H9 (cell line): ENCODE measurements around the gene F2RL3. TPM values are rescaled to one million over a fixed set of nuclear protein-coding genes. Genes with fewer than 3 reads are reported as not detected.

Source experiments
- DNase-seq: peaks from one replicate; pipeline ENCODE4 v3.0.0-alpha.2; 2017
- H2AFZ ChIP-seq: one replicate; pipeline ENCODE4 v1.6.1; 2013; ENCODE audit warnings: mild to moderate bottlenecking, low read length, control low read depth, moderate library complexity
- H2AK5ac ChIP-seq: 2 replicates; pipeline ENCODE4 v1.6.1; 2013; ENCODE audit warnings: low read length, control low read depth, mixed read lengths; ENCODE audit not compliant: insufficient read length
- H2BK120ac ChIP-seq: one replicate; pipeline ENCODE4 v1.6.1; 2013; ENCODE audit warnings: low read depth, mild to moderate bottlenecking, low read length, control low read depth, inconsistent platforms; ENCODE audit not compliant: poor library complexity, severe bottlenecking
- H2BK12ac ChIP-seq: 2 replicates; pipeline ENCODE4 v1.6.1; 2013; ENCODE audit warnings: low read length, control low read depth, mixed read lengths, low read depth; ENCODE audit not compliant: insufficient read length
- H2BK15ac ChIP-seq: 2 replicates; pipeline ENCODE4 v1.6.1; 2013; ENCODE audit warnings: low read depth, low read length, control low read depth
- H2BK20ac ChIP-seq: one replicate; pipeline ENCODE4 v1.6.1; 2013; ENCODE audit warnings: low read depth, mild to moderate bottlenecking, low read length, control low read depth, inconsistent platforms; ENCODE audit not compliant: poor library complexity, severe bottlenecking
- H2BK5ac ChIP-seq: 2 replicates; pipeline ENCODE4 v1.6.1; 2013; ENCODE audit warnings: low read length, control low read depth, mixed read lengths; ENCODE audit not compliant: insufficient read length
- H3K14ac ChIP-seq: 2 replicates; pipeline ENCODE4 v1.6.1; 2013; ENCODE audit warnings: low read length, control low read depth; ENCODE audit not compliant: insufficient read depth
- H3K18ac ChIP-seq: 2 replicates; pipeline ENCODE4 v1.6.1; 2013; ENCODE audit warnings: low read depth, mild to moderate bottlenecking, mixed read lengths, low read length, control low read depth; ENCODE audit not compliant: insufficient read length
- H3K23ac ChIP-seq: 2 replicates; pipeline ENCODE4 v1.6.1; 2013; ENCODE audit warnings: low read length, control low read depth, mixed read lengths, low read depth; ENCODE audit not compliant: insufficient read length
- H3K23me2 ChIP-seq: 2 replicates; pipeline ENCODE4 v1.6.1; 2013; ENCODE audit warnings: low read depth, mild to moderate bottlenecking, mixed read lengths, low read length, control low read depth; ENCODE audit not compliant: insufficient read length, poor library complexity, severe bottlenecking
- H3K27ac ChIP-seq: 2 replicates; pipeline ENCODE4 v1.5.1; 2013; ENCODE audit warnings: low read length, control low read depth, mixed read lengths, low read depth; ENCODE audit not compliant: insufficient read length
- H3K27me3 ChIP-seq: 2 replicates; pipeline ENCODE4 v1.6.1; 2013; ENCODE audit warnings: low read length, control low read depth, inconsistent platforms; ENCODE audit not compliant: insufficient read depth
- H3K4ac ChIP-seq: 2 replicates; pipeline ENCODE4 v1.6.1; 2013; ENCODE audit warnings: low read depth, mild to moderate bottlenecking, control low read depth, inconsistent platforms, low read length, moderate library complexity
- H3K4me1 ChIP-seq: 2 replicates; pipeline ENCODE4 v1.6.1; 2013; ENCODE audit warnings: low read length, control low read depth, inconsistent platforms; ENCODE audit not compliant: insufficient read depth
- H3K4me2 ChIP-seq: 2 replicates; pipeline ENCODE4 v1.6.1; 2013; ENCODE audit warnings: low read length, control low read depth, mixed read lengths; ENCODE audit not compliant: insufficient read length, insufficient read depth
- H3K56ac ChIP-seq: 2 replicates; pipeline ENCODE4 v1.6.1; 2013; ENCODE audit warnings: low read depth, mild to moderate bottlenecking, mixed read lengths, low read length, control low read depth; ENCODE audit not compliant: insufficient read length
- H3K79me1 ChIP-seq: 2 replicates; pipeline ENCODE4 v1.6.1; 2013; ENCODE audit warnings: low read depth, mild to moderate bottlenecking, moderate library complexity, low read length, control low read depth, inconsistent platforms; ENCODE audit not compliant: insufficient read depth, poor library complexity, severe bottlenecking
- H3K79me2 ChIP-seq: 2 replicates; pipeline ENCODE4 v1.6.1; 2013; ENCODE audit warnings: low read length, control low read depth, inconsistent platforms; ENCODE audit not compliant: insufficient read depth
- H3K9ac ChIP-seq: 2 replicates; pipeline ENCODE4 v1.6.1; 2013; ENCODE audit warnings: low read length, control low read depth, mixed read lengths; ENCODE audit not compliant: insufficient read length; ENCODE audit errors: extremely low read depth
- H3K9me3 ChIP-seq: one replicate; pipeline ENCODE4 v1.6.1; 2013; ENCODE audit warnings: low read depth, low read length, inconsistent platforms; ENCODE audit not compliant: control insufficient read depth
- H3T11ph ChIP-seq: one replicate; pipeline ENCODE4 v1.6.1; 2013; ENCODE audit warnings: mild to moderate bottlenecking, low read length, control low read depth, inconsistent platforms
- H4K20me1 ChIP-seq: one replicate; pipeline ENCODE4 v1.6.1; 2013; ENCODE audit not compliant: control insufficient read depth, insufficient read length, insufficient read depth
- H4K5ac ChIP-seq: 2 replicates; pipeline ENCODE4 v1.6.1; 2013; ENCODE audit warnings: low read depth, mild to moderate bottlenecking, mixed read lengths, low read length, control low read depth; ENCODE audit not compliant: insufficient read length
- H4K8ac ChIP-seq: replicated peaks from 2 replicates; pipeline ENCODE4 v1.6.1; 2013; ENCODE audit warnings: low read length, control low read depth, mixed read lengths, low read depth; ENCODE audit not compliant: insufficient read length
- H4K91ac ChIP-seq: 2 replicates; pipeline ENCODE4 v1.6.1; 2013; ENCODE audit warnings: low read depth, mild to moderate bottlenecking, moderate library complexity, mixed read lengths, low read length, control low read depth; ENCODE audit not compliant: insufficient read length
- H3K27ac Mint-ChIP-seq, 3 experiments: 2 replicates in 2 of 3; 3 replicates in 1 of 3; pipeline ENCODE4 v1.8.0; 2020 to 2021; ENCODE audit warnings: mixed read lengths in 3 of 3, mild to moderate bottlenecking in 1 of 3, moderate library complexity in 1 of 3
- H3K27me3 Mint-ChIP-seq: 2 replicates; pipeline ENCODE4 v1.8.0; 2021; ENCODE audit warnings: low read depth, mild to moderate bottlenecking, moderate library complexity, mixed read lengths
- H3K36me3 Mint-ChIP-seq, 3 experiments: 2 replicates in 2 of 3; 3 replicates in 1 of 3; pipeline ENCODE4 v1.8.0; 2020 to 2021; ENCODE audit warnings: low read depth in 3 of 3, mixed read lengths in 3 of 3; ENCODE audit not compliant: insufficient read depth in 1 of 3
- H3K4me1 Mint-ChIP-seq, 2 experiments: 2 replicates each; pipeline ENCODE4 v1.8.0; 2020; ENCODE audit warnings: mixed read lengths in 2 of 2
- H3K4me3 Mint-ChIP-seq, 2 experiments: 2 replicates in 1 of 2; 3 replicates in 1 of 2; pipeline ENCODE4 v1.8.0; 2020 to 2021; ENCODE audit warnings: mild to moderate bottlenecking in 2 of 2, mixed read lengths in 2 of 2, moderate library complexity in 1 of 2
- H3K9me3 Mint-ChIP-seq, 2 experiments: 2 replicates in 1 of 2; 3 replicates in 1 of 2; pipeline ENCODE4 v1.8.0; 2020; ENCODE audit warnings: mild to moderate bottlenecking in 2 of 2, mixed read lengths in 2 of 2, moderate library complexity in 1 of 2
- CTCF ChIP-seq: fragments of 200-600 bp; sonication (generic); conservative IDR thresholded peaks from 3 replicates; pipeline ENCODE4 v1.8.0; 2021; ENCODE audit warnings: antibody characterized with exemption, mild to moderate bottlenecking
- WGBS: extraction: QIAGEN DNeasy Blood & Tissue Kit; methylation state at CpG from one replicate; pipeline ENCODE4 v1.1.7; 2013; ENCODE audit warnings: missing lambda C conversion rate, low lambda C conversion rate, mixed read lengths; ENCODE audit not compliant: insufficient read length; ENCODE audit errors: extremely low coverage; 5-methylcytosine and 5-hydroxymethylcytosine counted together
- total RNA-seq: library from RNA; stranded (reverse); gene quantifications from 2 replicates; pipeline ENCODE4 v1.2.1, GENCODE V29; 2021

The F2RL3 gene
- total RNA-seq, 1 experiment from 2014 or later = not detected

DNA sequence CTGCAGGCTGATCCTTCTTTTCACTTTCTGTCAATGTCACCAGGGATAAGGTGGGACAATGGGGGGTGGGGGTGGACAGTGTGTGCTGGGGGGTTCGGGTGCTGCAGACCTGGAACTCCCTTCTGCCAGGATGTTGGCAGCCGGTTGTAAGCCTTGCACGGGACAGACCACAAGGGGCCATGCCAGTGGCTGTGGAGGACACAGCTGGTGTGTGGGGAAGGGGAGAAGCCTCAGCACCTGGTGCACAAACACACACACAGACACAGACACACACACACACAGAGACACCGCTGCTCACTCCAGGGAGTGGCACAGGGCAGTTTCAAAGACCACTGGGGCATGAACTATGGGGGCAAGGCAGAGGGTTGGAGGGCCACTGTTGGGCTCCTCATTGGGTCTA lies 3.6 kb downstream of the F2RL3 start:
- no peaks in the 10 kb centered on the region for H3K36me3 Mint-ChIP-seq
- H2BK5ac ChIP-seq = no peak overlapping the region
- no peak overlapping the region for H3K18ac ChIP-seq
- no peak overlapping the region for H3K4ac ChIP-seq
- no peak for TF ChIP-seq CTCF
- H2BK12ac ChIP-seq = no peak overlapping the region
- H4K8ac ChIP-seq = no peak overlapping the region
- no peak overlapping the region for H3K4me2 ChIP-seq
- no peak overlapping the region for H2BK120ac ChIP-seq
- no peaks in the 10 kb centered on the region for H4K20me1 ChIP-seq
- H4K91ac ChIP-seq = no peak overlapping the region
- no peak overlapping the region for H3T11ph ChIP-seq
- H3K4me1 Mint-ChIP-seq = peaks cover 0 to 5% of the 10 kb centered on the region in 2 experiments; a peak in 2 of 4 replicates
- H3K27ac ChIP-seq = no peak overlapping the region
- H2BK15ac ChIP-seq = no peak overlapping the region
- no peak overlapping the region for H2BK20ac ChIP-seq
- H3K27me3 Mint-ChIP-seq = peaks cover 14% of the 10 kb centered on the region
- H3K4me3 Mint-ChIP-seq = no peak overlapping the region; a peak in 1 of 5 replicates
- H4K5ac ChIP-seq = no peak overlapping the region
- no peak overlapping the region for H3K56ac ChIP-seq
- no CpG with 5 or more reads among the region's 4 CpGs for WGBS
- no peak overlapping the region for H3K9ac ChIP-seq
- DNase-seq = no peak
- H2AFZ ChIP-seq = no peak overlapping the region
- no peaks in the 10 kb centered on the region for H3K9me3 ChIP-seq
- no peak overlapping the region for H3K27ac Mint-ChIP-seq
- H3K9me3 Mint-ChIP-seq = no peaks in the 10 kb centered on the region; a peak in 1 of 5 replicates
- no peaks in the 10 kb centered on the region for H3K4me1 ChIP-seq
- H2AK5ac ChIP-seq = no peak overlapping the region
- no peak overlapping the region for H3K23ac ChIP-seq
- peaks cover 7% of the 10 kb centered on the region for H3K23me2 ChIP-seq
- no peaks in the 10 kb centered on the region; the same call in 1 of the 2 replicates for H3K27me3 ChIP-seq
- no peak overlapping the region for H3K14ac ChIP-seq
- no peaks in the 10 kb centered on the region for H3K79me2 ChIP-seq
- no peaks in the 10 kb centered on the region for H3K79me1 ChIP-seq
